GM23338 (cell line): ENCODE results near the gene EBNA1BP2. TPM values are rescaled to one million over a fixed set of nuclear protein-coding genes. Genes with fewer than 3 reads are reported as not detected.
"Not testable (repeated sequence)": the region's sequence is repeated elsewhere in the genome, so short reads cannot be mapped to it uniquely, and the experiment has no call there.

Experiments used
- ATAC-seq: fragments of 200-7000 bp; cut with Tn5 transposase; 3 replicates; pipeline ENCODE4 v1.9.1; 2020
- DNase-seq: peaks from one replicate; pipeline ENCODE4 v3.0.0-alpha.2; 2015; ENCODE audit warnings: low spot score
- H2AFZ ChIP-seq: fragments of 200-600 bp; sonication (generic); 2 replicates; pipeline ENCODE4 v1.8.0; 2016; ENCODE audit warnings: antibody characterized with exemption, mild to moderate bottlenecking, moderate library complexity
- H3F3A ChIP-seq: fragments of 200-600 bp; sonication (generic); replicated peaks from 2 replicates; pipeline ENCODE4 v1.8.0; 2017; ENCODE audit warnings: antibody characterized with exemption, mixed run types, low read depth
- H3K27ac ChIP-seq: fragments of 200-600 bp; sonication (generic); 2 replicates; pipeline ENCODE4 v1.6.1; 2016; ENCODE audit warnings: low read depth
- H3K27me3 ChIP-seq: fragments of 200-600 bp; sonication (generic); 2 replicates; pipeline ENCODE4 v1.8.0; 2016; ENCODE audit warnings: mild to moderate bottlenecking, mixed run types, moderate library complexity; ENCODE audit not compliant: insufficient read depth
- H3K36me3 ChIP-seq: fragments of 200-600 bp; sonication (generic); 2 replicates; pipeline ENCODE4 v1.8.0; 2016; ENCODE audit warnings: mild to moderate bottlenecking; ENCODE audit not compliant: insufficient read depth
- H3K4me1 ChIP-seq: fragments of 200-600 bp; sonication (generic); 2 replicates; pipeline ENCODE4 v1.8.0; 2016; ENCODE audit warnings: mild to moderate bottlenecking, moderate library complexity; ENCODE audit not compliant: insufficient read depth
- H3K4me2 ChIP-seq: fragments of 200-600 bp; sonication (generic); 2 replicates; pipeline ENCODE4 v1.7.1; 2017; ENCODE audit warnings: mixed run types
- H3K4me3 ChIP-seq: fragments of 200-600 bp; sonication (generic); 2 replicates; pipeline ENCODE4 v1.6.1; 2016; ENCODE audit warnings: mixed run types
- H3K79me2 ChIP-seq: fragments of 200-600 bp; sonication (generic); replicated peaks from 2 replicates; pipeline ENCODE4 v1.8.0; 2017; ENCODE audit warnings: mild to moderate bottlenecking; ENCODE audit not compliant: insufficient read depth
- H3K9me2 ChIP-seq: fragments of 200-600 bp; sonication (generic); 2 replicates; pipeline ENCODE4 v1.8.0; 2017; ENCODE audit not compliant: insufficient read depth
- H4K20me1 ChIP-seq: fragments of 200-600 bp; sonication (generic); replicated peaks from 2 replicates; pipeline ENCODE4 v1.8.0; 2017; ENCODE audit warnings: mild to moderate bottlenecking; ENCODE audit not compliant: insufficient read depth
- H3K27ac Mint-ChIP-seq: 2 replicates; pipeline ENCODE4 v1.8.0; 2020; ENCODE audit warnings: inconsistent platforms, mild to moderate bottlenecking, moderate library complexity, mixed read lengths
- H3K27me3 Mint-ChIP-seq: 3 replicates; pipeline ENCODE4 v1.8.0; 2022; ENCODE audit warnings: low read depth, mild to moderate bottlenecking, moderate library complexity, mixed read lengths, inconsistent platforms; ENCODE audit not compliant: insufficient read depth, poor library complexity
- H3K36me3 Mint-ChIP-seq: 3 replicates; pipeline ENCODE4 v1.8.0; 2021; ENCODE audit warnings: low read depth, mild to moderate bottlenecking, inconsistent platforms, moderate library complexity, mixed read lengths
- H3K4me1 Mint-ChIP-seq: 3 replicates; pipeline ENCODE4 v1.8.0; 2020; ENCODE audit warnings: mild to moderate bottlenecking, inconsistent platforms, mixed read lengths
- H3K4me3 Mint-ChIP-seq: 3 replicates; pipeline ENCODE4 v1.8.0; 2021; ENCODE audit warnings: moderate library complexity, mild to moderate bottlenecking, inconsistent platforms, mixed read lengths
- H3K9me3 Mint-ChIP-seq: 3 replicates; pipeline ENCODE4 v1.8.0; 2020; ENCODE audit warnings: moderate library complexity, mild to moderate bottlenecking, inconsistent platforms, mixed read lengths
- microRNA-seq: library from miRNA; unstranded; fragments of <30 nt; microRNA quantifications from one replicate; pipeline ENCODE4, GENCODE V29; 2017
- polyA plus RNA-seq: library from polyadenylated mRNA; unstranded; fragments of >200 nt; fragmentation: Nextera tagmentation; extraction: Ambion mirVana; gene quantifications from 2 replicates; pipeline ENCODE4 v1.2.1, GENCODE V29; 2016
- small RNA-seq: library from RNA; depleted of rRNA; stranded (forward); fragments of <200 nt; gene quantifications from one replicate; pipeline ENCODE3, GENCODE V24; 2014; ENCODE audit warnings: low replicate concordance
- total RNA-seq: library from RNA; depleted of rRNA; stranded (reverse); fragments of >200 nt; shearing (Covaris generic); gene quantifications from 2 replicates; pipeline ENCODE4 v1.2.3, GENCODE V29; 2014; rRNA removed

The EBNA1BP2 gene
- total and polyA plus RNA-seq, 2 experiments from 2014 or later = 130 to 249 TPM

GRCh38 chr1:43119928-43120586 lies 52.0 kb downstream of the EBNA1BP2 start:
- Mint-ChIP-seq H3K27ac (peak overlapping the region; percentile 93), H3K4me1 (peaks cover 29% of the 10 kb centered on the region), H3K4me3 (peak overlapping the region; percentile 70), H3K36me3 (peaks cover 23% of the 10 kb centered on the region), H3K9me3 (peaks cover 23% of the 10 kb centered on the region)
- peak overlapping the region; percentile 70 for H3K4me2 ChIP-seq
- not testable (repeated sequence) for DNase-seq, H2AFZ ChIP-seq, H3F3A ChIP-seq, ATAC-seq, H3K27me3 Mint-ChIP-seq, H3K9me2 ChIP-seq, H3K27me3 ChIP-seq, H3K36me3 ChIP-seq, H4K20me1 ChIP-seq
- peak overlapping the region; percentile 43 for H3K4me3 ChIP-seq
- H3K27ac ChIP-seq = peak overlapping the region; percentile 53
- peaks cover 41% of the 10 kb centered on the region for H3K79me2 ChIP-seq
- peaks cover 12% of the 10 kb centered on the region for H3K4me1 ChIP-seq

Small RNAs within 50 kb of the gene (microRNA-seq; reads per million reads assigned to microRNA genes)
- not detected for gene MIR6733

Small RNAs within 50 kb of the gene (small RNA-seq; reads per million reads assigned to genes)
- 0.22 reads per million for gene RNA5SP46

Other genes with a start within 250 kb of the EBNA1BP2 start
- gene SLC2A1, start 213.4 kb downstream of the EBNA1BP2 start, total RNA-seq = 305 and 479 TPM in 2 replicates
- 63.9 and 66.1 TPM in 2 replicates for gene SLC2A1, start 213.4 kb downstream of the EBNA1BP2 start, polyA plus RNA-seq
- gene CFAP57, start within 50 bp of the EBNA1BP2 start, total RNA-seq = 0.38 and 1.6 TPM in 2 replicates
- gene CFAP57, start within 50 bp of the EBNA1BP2 start, polyA plus RNA-seq = 0.37 and 0.45 TPM in 2 replicates
- 31.4 and 39.3 TPM in 2 replicates for gene TMEM125, start 97.7 kb upstream of the EBNA1BP2 start, total RNA-seq
- gene TMEM125, start 97.7 kb upstream of the EBNA1BP2 start, polyA plus RNA-seq = 16.2 and 16.8 TPM in 2 replicates
- 13.5 and 17.1 TPM in 2 replicates for gene C1orf210, start 113.3 kb upstream of the EBNA1BP2 start, total RNA-seq
- gene C1orf210, start 113.3 kb upstream of the EBNA1BP2 start, polyA plus RNA-seq = 9.3 and 10.3 TPM in 2 replicates
- gene TIE1, start 128.7 kb upstream of the EBNA1BP2 start, total RNA-seq = 1.5 and 2.3 TPM in 2 replicates
- 0.37 TPM in 2 replicates for gene TIE1, start 128.7 kb upstream of the EBNA1BP2 start, polyA plus RNA-seq
- not detected in 2 replicates for gene MPL, start 165.5 kb upstream of the EBNA1BP2 start, total RNA-seq
- gene MPL, start 165.5 kb upstream of the EBNA1BP2 start, polyA plus RNA-seq = 0.54 TPM in 1 of 2 replicates, not detected in the other
- 244 and 252 TPM in 2 replicates for gene CDC20, start 186.7 kb upstream of the EBNA1BP2 start, total RNA-seq
- 207 and 226 TPM in 2 replicates for gene CDC20, start 186.7 kb upstream of the EBNA1BP2 start, polyA plus RNA-seq
- gene ELOVL1, start 195.7 kb upstream of the EBNA1BP2 start, total RNA-seq = 15.7 and 16.7 TPM in 2 replicates
- gene ELOVL1, start 195.7 kb upstream of the EBNA1BP2 start, polyA plus RNA-seq = 23.0 and 23.3 TPM in 2 replicates
- gene MED8, start 217.5 kb upstream of the EBNA1BP2 start, total RNA-seq = 16.6 and 17.6 TPM in 2 replicates
- 23.6 and 25.7 TPM in 2 replicates for gene MED8, start 217.5 kb upstream of the EBNA1BP2 start, polyA plus RNA-seq
- 11.8 and 16.1 TPM in 2 replicates for gene SZT2, start 217.6 kb upstream of the EBNA1BP2 start, total RNA-seq
- gene SZT2, start 217.6 kb upstream of the EBNA1BP2 start, polyA plus RNA-seq = 3.8 and 4.1 TPM in 2 replicates